ENCODE results near the gene KREMEN2. TPM values are rescaled to one million over a fixed set of nuclear protein-coding genes. Genes with fewer than 3 reads are reported as not detected.

Gene KREMEN2

DNA sequence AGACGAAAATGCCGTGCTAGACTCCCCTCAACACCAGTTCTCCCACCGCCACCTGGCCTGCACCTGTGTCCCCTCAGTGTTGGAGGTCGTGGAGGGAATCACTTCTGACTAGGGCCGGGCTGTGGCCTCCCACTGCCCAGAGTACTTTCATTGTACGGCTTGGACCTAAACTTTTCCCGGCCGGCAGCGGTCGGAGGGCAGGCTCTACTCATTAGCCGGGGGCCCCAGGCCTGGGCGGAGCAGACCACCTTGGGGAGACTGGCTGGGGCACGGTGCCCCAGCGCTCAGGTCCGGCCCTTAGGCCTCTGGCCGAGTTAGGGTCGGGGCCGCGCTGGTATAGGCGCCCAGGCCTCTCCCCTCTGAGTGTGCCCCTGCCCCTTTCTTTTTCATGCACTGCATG lies 53.3 kb downstream of the KREMEN2 start:
- Histone ChIP-seq H2BK15ac (ENCODE audit: low read depth, poor library complexity, severe bottlenecking) (no peak overlapping the region), H3K4me3 (ENCODE audit: insufficient read depth in 1 of 2, low read depth in 1 of 2, low read length in 2 of 2) (no peak overlapping the region), H2BK12ac (ENCODE audit: low read length in 2 of 2) (no peak overlapping the region), H4K91ac (ENCODE audit: low read length) (no peak overlapping the region), H3K36me3 (ENCODE audit: control insufficient read depth in 1 of 2, insufficient read depth in 2 of 2, low read depth in 1 of 2, low read length in 2 of 2) (peaks cover 0 to 10% of the 10 kb centered on the region in 2 experiments), H3K23ac (ENCODE audit: low read length in 2 of 2) (no peak overlapping the region), H2BK120ac (ENCODE audit: low read depth, low read length) (no peak overlapping the region), H3K79me1 (replicated peaks; ENCODE audit: low read length, poor library complexity, severe bottlenecking) (peaks cover 2% of the 10 kb centered on the region), H3K27ac (ENCODE audit: low read length, poor library complexity, severe bottlenecking) (no peak overlapping the region), H4K8ac (ENCODE audit: low read length) (no peak overlapping the region), H3K4me2 (ENCODE audit: low read length, poor library complexity, severe bottlenecking) (no peak overlapping the region), H3K4ac (ENCODE audit: low read depth in 1 of 2, low read length in 2 of 2) (no peak overlapping the region), H3K27me3 (ENCODE audit: control insufficient read depth in 1 of 2, insufficient read depth in 1 of 2, low read length in 2 of 2) (peaks cover 27 to 46% of the 10 kb centered on the region in 2 experiments), H3K9ac (ENCODE audit: low read length) (no peak overlapping the region), H2AFZ (ENCODE audit: low read depth, low read length) (no peak overlapping the region), H3K14ac (ENCODE audit: low read length in 2 of 2) (no peak overlapping the region), H3K18ac (ENCODE audit: low read depth in 1 of 2, low read length in 2 of 2) (no peak overlapping the region), H2AK5ac (ENCODE audit: low read length, severe bottlenecking) (no peak overlapping the region), H3K4me1 (ENCODE audit: control insufficient read depth, insufficient read depth, low read depth, low read length) (peaks cover 27% of the 10 kb centered on the region), H3K9me3 (ENCODE audit: control insufficient read depth, low read length) (no peaks in the 10 kb centered on the region), H2BK5ac (ENCODE audit: low read depth, low read length, poor library complexity, severe bottlenecking) (no peak overlapping the region)
- 28% methylated on average over 17 of the region's 20 CpGs for WGBS
- no peak for DNase-seq

Small RNAs within 50 kb of the gene (small RNA-seq; reads per million reads assigned to genes)
- not detected for gene LINC00514 (ENCODE audit: low read depth)

Measured in mesenchymal stem cell (in vitro differentiated cells and primary cell).